HG03342 (cell line): ENCODE results near the gene ANP32D.
A peak's percentile ranks its signal among the peaks of the same experiment; 100 is the strongest.
"Not testable (repeated sequence)": the region's sequence is repeated elsewhere in the genome, so short reads cannot be mapped to it uniquely, and the experiment has no call there.

Experiments
- ATAC-seq: cut with Tn5 transposase; IDR thresholded peaks from one replicate; pipeline ENCODE4 v1.9.1; 2021; ENCODE audit warnings: mild to moderate bottlenecking, moderate library complexity; ENCODE audit not compliant: unreplicated experiment

Gene ANP32D

GRCh38 chr12:48472259-48472658, at the start of gene ANP32D:
Gene ANP32D, plus strand, starts transcription at chr12:48472559. Its CDS starts 106 bp downstream, at chr12:48472665.
- no peak for ATAC-seq

- no peak for ATAC-seq
Measured at GRCh38 chr12:48423171-48423570, 49.2 kb upstream of the ANP32D start.

- ATAC-seq: no peak
Measured at GRCh38 chr12:48424644-48425043, 47.7 kb upstream of the ANP32D start.

GRCh38 chr12:48434016-48434415, 38.3 kb upstream of the ANP32D start:
- ATAC-seq: not testable (repeated sequence)

GRCh38 chr12:48441069-48441468, 31.3 kb upstream of the ANP32D start:
- no peak for ATAC-seq

- ATAC-seq: no peak
Measured at GRCh38 chr12:48442179-48442847, 30.0 kb upstream of the ANP32D start.

- no peak for ATAC-seq
Measured at GRCh38 chr12:48445538-48445937, 26.8 kb upstream of the ANP32D start.

GRCh38 chr12:48446161-48446776, 26.1 kb upstream of the ANP32D start:
- no peak for ATAC-seq

- no peak for ATAC-seq
Measured at GRCh38 chr12:48447755-48448154, 24.6 kb upstream of the ANP32D start.

- ATAC-seq: no peak
Measured at GRCh38 chr12:48451372-48451771, 21.0 kb upstream of the ANP32D start.

GRCh38 chr12:48452961-48453360, 19.4 kb upstream of the ANP32D start:
- ATAC-seq: not testable (repeated sequence)

GRCh38 chr12:48454667-48455066, 17.7 kb upstream of the ANP32D start:
- ATAC-seq: no peak

GRCh38 chr12:48455116-48455515, 17.2 kb upstream of the ANP32D start:
- ATAC-seq: no peak

GRCh38 chr12:48459259-48459658, 13.1 kb upstream of the ANP32D start:
- ATAC-seq: no peak

GRCh38 chr12:48469027-48469426, 3.3 kb upstream of the ANP32D start:
- not testable (repeated sequence) for ATAC-seq

- ATAC-seq: no peak
Measured at GRCh38 chr12:48473061-48473460, 702 bp downstream of the ANP32D start.

- ATAC-seq: not testable (repeated sequence)
Measured at GRCh38 chr12:48474497-48474896, 2.1 kb downstream of the ANP32D start.

GRCh38 chr12:48482198-48482597, 9.8 kb downstream of the ANP32D start, which contains the start of gene C12orf54:
Gene C12orf54, plus strand, starts transcription at chr12:48482498. Its CDS starts 799 bp downstream, at chr12:48483297.
- no peak for ATAC-seq

GRCh38 chr12:48482930-48483329, 10.6 kb downstream of the ANP32D start:
- ATAC-seq: no peak

GRCh38 chr12:48486261-48486660, 13.9 kb downstream of the ANP32D start:
- no peak for ATAC-seq

- ATAC-seq: no peak
Measured at GRCh38 chr12:48486679-48487078, 14.3 kb downstream of the ANP32D start.

- ATAC-seq: peak; percentile 90
Measured at GRCh38 chr12:48489012-48489411, 16.7 kb downstream of the ANP32D start.
